K562 (cell line): Measurements from ENCODE around the gene HLF.

Source experiments
- CEBPB ChIP-seq: fragments of 450-650 bp; IDR thresholded peaks from 2 replicates; pipeline ENCODE4 v1.6.1; 2016; ENCODE audit warnings: missing genetic modification characterization, missing compliant biosample characterization
- CREM ChIP-seq: IDR thresholded peaks from 2 replicates; pipeline ENCODE4 v1.6.1; 2014; ENCODE audit warnings: antibody characterized with exemption, low read depth
- DNMT1 ChIP-seq: fragments of 450-650 bp; IDR thresholded peaks from 2 replicates; pipeline ENCODE4 v1.6.1; 2016; ENCODE audit warnings: antibody characterized with exemption, mild to moderate bottlenecking
- E2F4 ChIP-seq: sonication (generic); formaldehyde crosslinking; IDR thresholded peaks from 2 replicates; pipeline ENCODE4 v1.8.0; 2022; ENCODE audit warnings: mild to moderate bottlenecking, low read depth, missing genetic modification reagents
- NR3C1 ChIP-seq: sonication (generic); formaldehyde crosslinking; IDR thresholded peaks from 2 replicates; pipeline ENCODE4 v1.8.1; 2022; ENCODE audit warnings: missing genetic modification reagents
- RNF2 ChIP-seq: sonication (generic); IDR thresholded peaks from 2 replicates; pipeline ENCODE4 v1.6.1; 2016
- TAF1 ChIP-seq: IDR thresholded peaks from 2 replicates; pipeline ENCODE4 v1.6.1; 2011; ENCODE audit warnings: mild to moderate bottlenecking, low read length, moderate library complexity; ENCODE audit not compliant: insufficient read depth, control insufficient read depth, severe bottlenecking; ENCODE audit errors: extremely low read depth
- USF1 ChIP-seq: sonication (generic); formaldehyde crosslinking; IDR thresholded peaks from 2 replicates; pipeline ENCODE4 v1.9.0; 2022; ENCODE audit warnings: mild to moderate bottlenecking, missing genetic modification reagents
- YY1 ChIP-seq, 3 experiments: IDR thresholded peaks; 2 replicates each; pipeline ENCODE4 v1.6.1; 2011; ENCODE audit warnings: low read length in 2 of 3, mild to moderate bottlenecking in 2 of 3, moderate library complexity in 2 of 3, borderline replicate concordance in 1 of 3, control low read depth in 1 of 3, low read depth in 1 of 3; ENCODE audit not compliant: insufficient read depth in 3 of 3, insufficient replicate concordance in 2 of 3, control insufficient read depth in 1 of 3, insufficient read length in 1 of 3; ENCODE audit errors: extremely low read depth in 1 of 3
- ZFP30 ChIP-seq: fragments of 250-450 bp; sonication (Bioruptor Pico); IDR thresholded peaks from 2 replicates; pipeline ENCODE4 v1.8.0; 2022; ENCODE audit warnings: moderate library complexity, mild to moderate bottlenecking, inconsistent platforms, borderline replicate concordance
- ZFX ChIP-seq: sonication (generic); formaldehyde crosslinking; IDR thresholded peaks from 2 replicates; pipeline ENCODE4 v1.8.0; 2022; ENCODE audit warnings: mild to moderate bottlenecking, missing genetic modification reagents, moderate library complexity

DNA sequence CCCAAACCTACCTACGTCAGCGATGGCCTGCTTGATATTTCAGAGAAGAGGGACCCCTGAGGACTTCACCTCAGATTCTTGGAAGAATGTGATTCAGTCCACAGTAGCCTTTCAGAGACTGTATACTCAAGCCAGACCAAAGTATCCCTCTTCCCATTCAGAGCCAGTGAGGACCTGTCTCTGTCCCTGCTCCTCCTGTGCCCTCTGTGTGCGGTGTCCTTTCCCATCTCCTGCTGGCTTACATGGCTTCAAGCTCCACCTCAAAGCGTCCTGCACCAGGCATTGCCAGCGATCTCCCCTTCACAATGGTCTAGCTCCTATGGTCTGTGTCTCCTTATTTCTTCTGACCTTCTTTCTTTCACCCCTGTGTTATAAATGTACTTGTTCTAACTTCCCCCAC is 39.5 kb upstream of the HLF start:
- TF ChIP-seq TAF1 (no peak), ZFP30 (no peak), NR3C1 (CRISPR knock-in tag) (no peak), YY1 (IDR thresholded peaks at IDR 0.05; ENCODE audit: borderline replicate concordance in 1 of 3, control insufficient read depth in 1 of 3, extremely low read depth in 1 of 3, insufficient read depth in 3 of 3, insufficient read length in 1 of 3, insufficient replicate concordance in 2 of 3, low read depth in 1 of 3, low read length in 2 of 3) (no peak), CEBPB (tag) (no peak), ZFX (CRISPR knock-in tag) (no peak), E2F4 (CRISPR knock-in tag) (no peak), DNMT1 (no peak), USF1 (CRISPR knock-in tag) (no peak), CREM (no peak), RNF2 (no peak)
